Prostate gland (tissue), 2 donors: ENCODE data around the gene SUSD2.
A peak's percentile ranks its signal among the peaks of the same experiment; 100 is the strongest.

Experiments
- CTCF ChIP-seq, 4 experiments: fragments of 200-600 bp in 2 of 4; fragments of 450-650 bp in 2 of 4; sonication (generic) in 2 of 4; IDR thresholded peaks; 1 replicate in 3 of 4; 2 replicates in 1 of 4; pipeline ENCODE4 v1.5.1; 2016 to 2019; ENCODE audit warnings: antibody characterized with exemption in 4 of 4, mild to moderate bottlenecking in 2 of 4, moderate library complexity in 2 of 4
- POLR2AphosphoS5 ChIP-seq: sonication (generic); formaldehyde crosslinking; IDR thresholded peaks from one replicate; pipeline ENCODE4 v1.6.1; 2017; ENCODE audit warnings: antibody characterized with exemption

- TF ChIP-seq CTCF (IDR thresholded peaks at IDR 0.05) = peak; percentile 48 to 90 (median 86)
- TF ChIP-seq POLR2AphosphoS5 = peak; percentile 42
Measured at GRCh38 chr22:24175160-24175808, 6.0 kb upstream of the SUSD2 start.
